ENCODE data around the gene SUSD4.

DNA sequence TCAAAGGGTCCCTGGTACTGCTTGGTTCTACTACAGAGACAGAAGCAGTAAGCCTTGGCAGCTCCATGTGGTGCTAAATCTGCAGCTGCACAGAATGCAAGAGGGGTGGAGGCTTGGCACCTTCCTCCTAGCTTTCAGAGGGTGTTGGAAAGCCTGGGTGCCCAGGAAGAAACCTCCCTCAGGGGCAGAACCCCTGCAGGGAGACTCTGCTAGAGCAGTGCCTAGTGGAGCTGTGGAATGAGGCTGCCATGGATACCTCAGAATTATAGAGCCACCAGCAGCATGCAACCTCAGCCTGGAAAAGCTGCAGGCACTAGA lies 144.7 kb downstream of the SUSD4 start:
- TF ChIP-seq CTCF (IDR thresholded peaks at IDR 0.05) (no peak), POLR2A (IDR thresholded peaks at IDR 0.05) (no peak), POLR2AphosphoS5 (IDR thresholded peaks at IDR 0.05; ENCODE audit: insufficient read depth in 1 of 2, low read depth in 1 of 2) (no peak)
